ENCODE measurements around the gene IGFBP3.

IGFBP3 gene

DNA sequence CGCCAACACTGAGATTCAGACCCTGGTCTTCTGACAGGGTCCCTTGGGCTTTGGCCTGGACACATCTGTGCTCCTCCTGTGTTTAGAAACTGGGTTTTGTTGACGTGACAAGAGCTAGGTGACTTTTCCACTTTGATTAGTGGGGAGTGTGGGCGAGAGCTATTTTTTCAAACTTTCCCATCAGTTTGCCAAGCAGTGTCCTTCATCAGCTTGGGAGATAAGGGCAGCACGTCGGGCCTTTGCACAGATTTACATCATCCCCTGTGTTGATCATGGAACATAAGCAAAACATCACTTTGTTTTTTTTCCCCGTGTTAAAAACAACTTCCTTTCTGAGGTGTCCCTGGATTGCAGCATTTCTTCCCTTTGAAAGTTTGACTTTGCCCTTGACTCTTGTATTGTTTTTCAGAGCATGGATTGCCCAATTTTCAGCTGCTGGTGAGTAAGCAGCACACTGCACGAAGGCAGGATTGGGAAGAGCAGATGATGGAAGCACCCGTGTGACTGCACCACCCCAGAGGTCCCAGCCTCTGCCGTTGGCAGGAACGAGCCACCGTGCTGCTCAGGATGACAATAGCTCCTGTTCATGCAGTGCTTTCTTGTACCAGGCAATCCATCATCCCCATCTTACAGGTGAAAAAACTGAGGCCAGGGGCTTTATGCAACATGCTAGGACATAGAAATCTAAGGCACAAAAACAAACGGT lies 39.2 kb downstream of the IGFBP3 start:
- Histone ChIP-seq H3K36me3 (ENCODE audit: insufficient read depth, low read length) (no peaks in the 10 kb centered on the region), H3K9ac (ENCODE audit: low read length) (no peak overlapping the region), H4K20me1 (ENCODE audit: insufficient read depth, low read length) (no peaks in the 10 kb centered on the region), H3K9me3 (ENCODE audit: low read length) (no peaks in the 10 kb centered on the region), H2AFZ (ENCODE audit: low read length) (no peak overlapping the region), H3K4me3 (ENCODE audit: low read depth, low read length, poor library complexity, severe bottlenecking) (no peak overlapping the region), H3K27me3 (ENCODE audit: insufficient read depth, low read length) (no peaks in the 10 kb centered on the region), H3K79me2 (ENCODE audit: insufficient read depth, low read length) (no peaks in the 10 kb centered on the region), H3K4me2 (ENCODE audit: low read length) (no peak overlapping the region), H3F3A (ENCODE audit: insufficient read depth, low read length) (no peaks in the 10 kb centered on the region), H3K27ac (ENCODE audit: low read depth, low read length, poor library complexity, severe bottlenecking) (no peak overlapping the region), H3K9me2 (ENCODE audit: low read depth, low read length) (no peaks in the 10 kb centered on the region), H3K4me1 (ENCODE audit: insufficient read depth, low read length, severe bottlenecking) (no peaks in the 10 kb centered on the region)
- TF ChIP-seq CTCF (IDR thresholded peaks at IDR 0.05; ENCODE audit: low read length), result no peak
- no peak for TF ChIP-seq EZH2 (IDR thresholded peaks at IDR 0.05; ENCODE audit: borderline replicate concordance, low read length)

GRCh38 chr7:45881280-45881758 lies 39.8 kb downstream of the IGFBP3 start:
- Histone ChIP-seq H3K27ac (ENCODE audit: low read depth, low read length, poor library complexity, severe bottlenecking) (no peak overlapping the region), H3K9me2 (ENCODE audit: low read depth, low read length) (no peaks in the 10 kb centered on the region), H3K4me1 (ENCODE audit: insufficient read depth, low read length, severe bottlenecking) (no peaks in the 10 kb centered on the region), H3K9me3 (ENCODE audit: low read length) (no peaks in the 10 kb centered on the region), H3F3A (ENCODE audit: insufficient read depth, low read length) (no peaks in the 10 kb centered on the region), H3K27me3 (ENCODE audit: insufficient read depth, low read length) (no peaks in the 10 kb centered on the region), H3K9ac (ENCODE audit: low read length) (no peak overlapping the region), H3K79me2 (ENCODE audit: insufficient read depth, low read length) (no peaks in the 10 kb centered on the region), H4K20me1 (ENCODE audit: insufficient read depth, low read length) (no peaks in the 10 kb centered on the region), H2AFZ (ENCODE audit: low read length) (no peak overlapping the region), H3K36me3 (ENCODE audit: insufficient read depth, low read length) (no peaks in the 10 kb centered on the region), H3K4me2 (ENCODE audit: low read length) (no peak overlapping the region), H3K4me3 (ENCODE audit: low read depth, low read length, poor library complexity, severe bottlenecking) (no peak overlapping the region)
- TF ChIP-seq CTCF (IDR thresholded peaks at IDR 0.05; ENCODE audit: low read length) (no peak), EZH2 (IDR thresholded peaks at IDR 0.05; ENCODE audit: borderline replicate concordance, low read length) (no peak)

DNA sequence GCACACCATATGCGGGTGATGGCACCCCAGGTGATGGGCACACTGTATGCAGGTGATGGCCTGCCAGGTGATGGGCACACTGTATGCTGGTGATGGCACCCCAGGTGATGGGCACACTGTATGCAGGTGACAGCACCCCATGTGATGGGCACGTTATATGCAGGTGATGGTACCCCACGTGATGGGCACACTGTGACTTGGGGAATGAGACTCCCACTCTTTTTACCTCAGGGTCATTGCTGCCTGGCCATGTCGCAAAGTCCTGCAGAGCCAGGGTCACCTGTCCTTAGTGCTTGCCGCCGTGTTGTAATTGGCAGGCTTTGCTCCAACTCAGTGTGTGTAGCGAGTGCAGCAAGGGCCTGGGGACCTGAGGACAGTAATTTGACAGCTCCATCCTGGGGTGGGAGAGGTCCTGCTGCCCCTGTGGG lies 40.6 kb downstream of the IGFBP3 start:
- Histone ChIP-seq H3K9me2 (ENCODE audit: low read depth, low read length) (no peaks in the 10 kb centered on the region), H3K36me3 (ENCODE audit: insufficient read depth, low read length) (no peaks in the 10 kb centered on the region), H3K4me1 (ENCODE audit: insufficient read depth, low read length, severe bottlenecking) (no peaks in the 10 kb centered on the region), H3K27ac (ENCODE audit: low read depth, low read length, poor library complexity, severe bottlenecking) (no peak overlapping the region), H3K79me2 (ENCODE audit: insufficient read depth, low read length) (no peaks in the 10 kb centered on the region), H3K4me2 (ENCODE audit: low read length) (no peak overlapping the region), H3F3A (ENCODE audit: insufficient read depth, low read length) (no peaks in the 10 kb centered on the region), H4K20me1 (ENCODE audit: insufficient read depth, low read length) (no peaks in the 10 kb centered on the region), H3K27me3 (ENCODE audit: insufficient read depth, low read length) (no peaks in the 10 kb centered on the region), H3K4me3 (ENCODE audit: low read depth, low read length, poor library complexity, severe bottlenecking) (no peak overlapping the region), H3K9ac (ENCODE audit: low read length) (no peak overlapping the region), H2AFZ (ENCODE audit: low read length) (no peak overlapping the region), H3K9me3 (ENCODE audit: low read length) (no peaks in the 10 kb centered on the region)
- TF ChIP-seq EZH2 (IDR thresholded peaks at IDR 0.05; ENCODE audit: borderline replicate concordance, low read length) (no peak), CTCF (IDR thresholded peaks at IDR 0.05; ENCODE audit: low read length) (no peak)
